GM23338 (cell line): ENCODE measurements around the gene B4GALNT1. TPM values are rescaled to one million over a fixed set of nuclear protein-coding genes. Genes with fewer than 3 reads are reported as not detected.

Experiments used
- ATAC-seq: fragments of 200-7000 bp; cut with Tn5 transposase; 3 replicates; pipeline ENCODE4 v1.9.1; 2020
- DNase-seq: peaks from one replicate; pipeline ENCODE4 v3.0.0-alpha.2; 2015; ENCODE audit warnings: low spot score
- H2AFZ ChIP-seq: fragments of 200-600 bp; sonication (generic); 2 replicates; pipeline ENCODE4 v1.8.0; 2016; ENCODE audit warnings: antibody characterized with exemption, mild to moderate bottlenecking, moderate library complexity
- H3F3A ChIP-seq: fragments of 200-600 bp; sonication (generic); replicated peaks from 2 replicates; pipeline ENCODE4 v1.8.0; 2017; ENCODE audit warnings: antibody characterized with exemption, mixed run types, low read depth
- H3K27ac ChIP-seq: fragments of 200-600 bp; sonication (generic); 2 replicates; pipeline ENCODE4 v1.6.1; 2016; ENCODE audit warnings: low read depth
- H3K27me3 ChIP-seq: fragments of 200-600 bp; sonication (generic); 2 replicates; pipeline ENCODE4 v1.8.0; 2016; ENCODE audit warnings: mild to moderate bottlenecking, mixed run types, moderate library complexity; ENCODE audit not compliant: insufficient read depth
- H3K36me3 ChIP-seq: fragments of 200-600 bp; sonication (generic); 2 replicates; pipeline ENCODE4 v1.8.0; 2016; ENCODE audit warnings: mild to moderate bottlenecking; ENCODE audit not compliant: insufficient read depth
- H3K4me1 ChIP-seq: fragments of 200-600 bp; sonication (generic); 2 replicates; pipeline ENCODE4 v1.8.0; 2016; ENCODE audit warnings: mild to moderate bottlenecking, moderate library complexity; ENCODE audit not compliant: insufficient read depth
- H3K4me2 ChIP-seq: fragments of 200-600 bp; sonication (generic); 2 replicates; pipeline ENCODE4 v1.7.1; 2017; ENCODE audit warnings: mixed run types
- H3K4me3 ChIP-seq: fragments of 200-600 bp; sonication (generic); 2 replicates; pipeline ENCODE4 v1.6.1; 2016; ENCODE audit warnings: mixed run types
- H3K79me2 ChIP-seq: fragments of 200-600 bp; sonication (generic); replicated peaks from 2 replicates; pipeline ENCODE4 v1.8.0; 2017; ENCODE audit warnings: mild to moderate bottlenecking; ENCODE audit not compliant: insufficient read depth
- H3K9me2 ChIP-seq: fragments of 200-600 bp; sonication (generic); 2 replicates; pipeline ENCODE4 v1.8.0; 2017; ENCODE audit not compliant: insufficient read depth
- H4K20me1 ChIP-seq: fragments of 200-600 bp; sonication (generic); replicated peaks from 2 replicates; pipeline ENCODE4 v1.8.0; 2017; ENCODE audit warnings: mild to moderate bottlenecking; ENCODE audit not compliant: insufficient read depth
- H3K27ac Mint-ChIP-seq: 2 replicates; pipeline ENCODE4 v1.8.0; 2020; ENCODE audit warnings: inconsistent platforms, mild to moderate bottlenecking, moderate library complexity, mixed read lengths
- H3K27me3 Mint-ChIP-seq: 3 replicates; pipeline ENCODE4 v1.8.0; 2022; ENCODE audit warnings: low read depth, mild to moderate bottlenecking, moderate library complexity, mixed read lengths, inconsistent platforms; ENCODE audit not compliant: insufficient read depth, poor library complexity
- H3K36me3 Mint-ChIP-seq: 3 replicates; pipeline ENCODE4 v1.8.0; 2021; ENCODE audit warnings: low read depth, mild to moderate bottlenecking, inconsistent platforms, moderate library complexity, mixed read lengths
- H3K4me1 Mint-ChIP-seq: 3 replicates; pipeline ENCODE4 v1.8.0; 2020; ENCODE audit warnings: mild to moderate bottlenecking, inconsistent platforms, mixed read lengths
- H3K4me3 Mint-ChIP-seq: 3 replicates; pipeline ENCODE4 v1.8.0; 2021; ENCODE audit warnings: moderate library complexity, mild to moderate bottlenecking, inconsistent platforms, mixed read lengths
- H3K9me3 Mint-ChIP-seq: 3 replicates; pipeline ENCODE4 v1.8.0; 2020; ENCODE audit warnings: moderate library complexity, mild to moderate bottlenecking, inconsistent platforms, mixed read lengths
- CREB1 ChIP-seq: fragments of 250-450 bp; sonication (Bioruptor Pico); IDR thresholded peaks from 2 replicates; pipeline ENCODE4 v1.5.0; 2020; ENCODE audit warnings: low read depth, mild to moderate bottlenecking, moderate library complexity
- CTCF ChIP-seq, 2 experiments: fragments of 200-600 bp in 1 of 2; sonication (generic) in 1 of 2; conservative IDR thresholded peaks; 2 replicates each; pipeline versions ENCODE4 v1.5.1 to v1.6.1; 2016 to 2017; ENCODE audit warnings: antibody characterized with exemption in 2 of 2, low read depth in 2 of 2, mild to moderate bottlenecking in 2 of 2, moderate library complexity in 1 of 2
- ETS1 ChIP-seq: IDR thresholded peaks from 2 replicates; pipeline ENCODE4 v1.6.1; 2016; ENCODE audit warnings: antibody characterized with exemption
- EZH2 ChIP-seq: fragments of 200-600 bp; sonication (generic); IDR thresholded peaks from one replicate; pipeline ENCODE4 v1.8.0; 2017; ENCODE audit warnings: antibody characterized with exemption, mild to moderate bottlenecking, low read depth; ENCODE audit not compliant: unreplicated experiment
- EZH2phosphoT487 ChIP-seq: fragments of 200-600 bp; sonication (generic); IDR thresholded peaks from one replicate; pipeline ENCODE4 v1.8.1; 2018; ENCODE audit warnings: antibody characterized with exemption; ENCODE audit not compliant: unreplicated experiment
- JUNB ChIP-seq: IDR thresholded peaks from one replicate; pipeline ENCODE4 v1.6.1; 2016; ENCODE audit warnings: antibody characterized with exemption; ENCODE audit not compliant: unreplicated experiment
- NANOG ChIP-seq: IDR thresholded peaks from 2 replicates; pipeline ENCODE4 v1.6.1; 2016; ENCODE audit warnings: antibody characterized with exemption, borderline replicate concordance
- REST ChIP-seq: IDR thresholded peaks from one replicate; pipeline ENCODE4 v1.6.1; 2018; ENCODE audit warnings: antibody characterized with exemption; ENCODE audit not compliant: unreplicated experiment
- STAT1 ChIP-seq: IDR thresholded peaks from one replicate; pipeline ENCODE4 v1.6.1; 2016; ENCODE audit warnings: antibody characterized with exemption; ENCODE audit not compliant: unreplicated experiment
- ZNF331 ChIP-seq: fragments of 250-450 bp; sonication (Bioruptor Pico); IDR thresholded peaks from 2 replicates; pipeline ENCODE4 v1.5.0; 2020; ENCODE audit warnings: low read depth, mild to moderate bottlenecking, moderate library complexity
- polyA plus RNA-seq: library from polyadenylated mRNA; unstranded; fragments of >200 nt; fragmentation: Nextera tagmentation; extraction: Ambion mirVana; gene quantifications from 2 replicates; pipeline ENCODE4 v1.2.1, GENCODE V29; 2016
- total RNA-seq: library from RNA; depleted of rRNA; stranded (reverse); fragments of >200 nt; shearing (Covaris generic); gene quantifications from 2 replicates; pipeline ENCODE4 v1.2.3, GENCODE V29; 2014
- TF ChIP-seq, protein P1 (sequence below): fragments of 250-450 bp; sonication (Bioruptor Pico); IDR thresholded peaks from 2 replicates; pipeline ENCODE4 v1.5.0; 2020; ENCODE audit warnings: mild to moderate bottlenecking, moderate library complexity

Gene B4GALNT1
- total and polyA plus RNA-seq, 2 experiments from 2014 or later = 1.3 to 2.4 TPM

- TF ChIP-seq REST = no peak
- TF ChIP-seq, protein P1, sequence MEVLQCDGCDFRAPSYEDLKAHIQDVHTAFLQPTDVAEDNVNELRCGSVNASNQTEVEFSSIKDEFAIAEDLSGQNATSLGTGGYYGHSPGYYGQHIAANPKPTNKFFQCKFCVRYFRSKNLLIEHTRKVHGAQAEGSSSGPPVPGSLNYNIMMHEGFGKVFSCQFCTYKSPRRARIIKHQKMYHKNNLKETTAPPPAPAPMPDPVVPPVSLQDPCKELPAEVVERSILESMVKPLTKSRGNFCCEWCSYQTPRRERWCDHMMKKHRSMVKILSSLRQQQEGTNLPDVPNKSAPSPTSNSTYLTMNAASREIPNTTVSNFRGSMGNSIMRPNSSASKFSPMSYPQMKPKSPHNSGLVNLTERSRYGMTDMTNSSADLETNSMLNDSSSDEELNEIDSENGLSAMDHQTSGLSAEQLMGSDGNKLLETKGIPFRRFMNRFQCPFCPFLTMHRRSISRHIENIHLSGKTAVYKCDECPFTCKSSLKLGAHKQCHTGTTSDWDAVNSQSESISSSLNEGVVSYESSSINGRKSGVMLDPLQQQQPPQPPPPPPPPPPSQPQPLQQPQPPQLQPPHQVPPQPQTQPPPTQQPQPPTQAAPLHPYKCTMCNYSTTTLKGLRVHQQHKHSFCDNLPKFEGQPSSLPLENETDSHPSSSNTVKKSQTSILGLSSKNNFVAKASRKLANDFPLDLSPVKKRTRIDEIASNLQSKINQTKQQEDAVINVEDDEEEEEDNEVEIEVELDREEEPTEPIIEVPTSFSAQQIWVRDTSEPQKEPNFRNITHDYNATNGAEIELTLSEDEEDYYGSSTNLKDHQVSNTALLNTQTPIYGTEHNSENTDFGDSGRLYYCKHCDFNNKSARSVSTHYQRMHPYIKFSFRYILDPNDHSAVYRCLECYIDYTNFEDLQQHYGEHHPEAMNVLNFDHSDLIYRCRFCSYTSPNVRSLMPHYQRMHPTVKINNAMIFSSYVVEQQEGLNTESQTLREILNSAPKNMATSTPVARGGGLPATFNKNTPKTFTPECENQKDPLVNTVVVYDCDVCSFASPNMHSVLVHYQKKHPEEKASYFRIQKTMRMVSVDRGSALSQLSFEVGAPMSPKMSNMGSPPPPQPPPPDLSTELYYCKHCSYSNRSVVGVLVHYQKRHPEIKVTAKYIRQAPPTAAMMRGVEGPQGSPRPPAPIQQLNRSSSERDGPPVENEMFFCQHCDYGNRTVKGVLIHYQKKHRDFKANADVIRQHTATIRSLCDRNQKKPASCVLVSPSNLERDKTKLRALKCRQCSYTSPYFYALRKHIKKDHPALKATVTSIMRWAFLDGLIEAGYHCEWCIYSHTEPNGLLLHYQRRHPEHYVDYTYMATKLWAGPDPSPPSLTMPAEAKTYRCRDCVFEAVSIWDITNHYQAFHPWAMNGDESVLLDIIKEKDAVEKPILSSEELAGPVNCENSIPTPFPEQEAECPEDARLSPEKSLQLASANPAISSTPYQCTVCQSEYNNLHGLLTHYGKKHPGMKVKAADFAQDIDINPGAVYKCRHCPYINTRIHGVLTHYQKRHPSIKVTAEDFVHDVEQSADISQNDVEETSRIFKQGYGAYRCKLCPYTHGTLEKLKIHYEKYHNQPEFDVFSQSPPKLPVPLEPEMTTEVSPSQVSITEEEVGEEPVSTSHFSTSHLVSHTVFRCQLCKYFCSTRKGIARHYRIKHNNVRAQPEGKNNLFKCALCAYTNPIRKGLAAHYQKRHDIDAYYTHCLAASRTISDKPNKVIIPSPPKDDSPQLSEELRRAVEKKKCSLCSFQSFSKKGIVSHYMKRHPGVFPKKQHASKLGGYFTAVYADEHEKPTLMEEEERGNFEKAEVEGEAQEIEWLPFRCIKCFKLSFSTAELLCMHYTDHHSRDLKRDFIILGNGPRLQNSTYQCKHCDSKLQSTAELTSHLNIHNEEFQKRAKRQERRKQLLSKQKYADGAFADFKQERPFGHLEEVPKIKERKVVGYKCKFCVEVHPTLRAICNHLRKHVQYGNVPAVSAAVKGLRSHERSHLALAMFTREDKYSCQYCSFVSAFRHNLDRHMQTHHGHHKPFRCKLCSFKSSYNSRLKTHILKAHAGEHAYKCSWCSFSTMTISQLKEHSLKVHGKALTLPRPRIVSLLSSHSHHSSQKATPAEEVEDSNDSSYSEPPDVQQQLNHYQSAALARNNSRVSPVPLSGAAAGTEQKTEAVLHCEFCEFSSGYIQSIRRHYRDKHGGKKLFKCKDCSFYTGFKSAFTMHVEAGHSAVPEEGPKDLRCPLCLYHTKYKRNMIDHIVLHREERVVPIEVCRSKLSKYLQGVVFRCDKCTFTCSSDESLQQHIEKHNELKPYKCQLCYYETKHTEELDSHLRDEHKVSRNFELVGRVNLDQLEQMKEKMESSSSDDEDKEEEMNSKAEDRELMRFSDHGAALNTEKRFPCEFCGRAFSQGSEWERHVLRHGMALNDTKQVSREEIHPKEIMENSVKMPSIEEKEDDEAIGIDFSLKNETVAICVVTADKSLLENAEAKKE = no peak
These were observed 32.6 kb downstream of the B4GALNT1 start (continued) for GRCh38 chr12:57600395-57600794.

- Mint-ChIP-seq H3K9me3 (no peaks in the 10 kb centered on the region), H3K4me3 (no peak overlapping the region), H3K27ac (no peak overlapping the region), H3K36me3 (peaks cover 16% of the 10 kb centered on the region), H3K27me3 (peaks cover 19% of the 10 kb centered on the region), H3K4me1 (peaks cover 14% of the 10 kb centered on the region)
- peaks cover 13% of the 10 kb centered on the region for H3K4me1 ChIP-seq
- H3K36me3 ChIP-seq = peaks cover 6% of the 10 kb centered on the region; the same call in 1 of the 2 replicates
- peaks cover 22% of the 10 kb centered on the region for H3K79me2 ChIP-seq
- H3K4me2 ChIP-seq = no peak overlapping the region
- H3F3A ChIP-seq = peaks cover 11% of the 10 kb centered on the region
- no peak overlapping the region for H3K4me3 ChIP-seq
- H3K9me2 ChIP-seq = no peaks in the 10 kb centered on the region
- DNase-seq (no peak), ATAC-seq (no peak)
- no peak overlapping the region for H2AFZ ChIP-seq
- H3K27me3 ChIP-seq = 0 out of 2 replicates have a peak, but pooled peaks cover 3% of the 10 kb centered on the region
- no peak overlapping the region for H3K27ac ChIP-seq
- peaks cover 4% of the 10 kb centered on the region for H4K20me1 ChIP-seq
- TF ChIP-seq NANOG = no peak
- no peak for TF ChIP-seq EZH2phosphoT487
- no peak for TF ChIP-seq JUNB
- TF ChIP-seq ZNF331 (CRISPR knock-in tag) = no peak
- no peak for TF ChIP-seq STAT1
- no peak for TF ChIP-seq CTCF (conservative IDR thresholded peaks at IDR 0.05; ENCODE audit: low read depth in 2 of 2)
- no peak for TF ChIP-seq CREB1 (CRISPR knock-in tag)
- TF ChIP-seq ETS1 = no peak
- no peak for TF ChIP-seq EZH2
These were observed 39.8 kb downstream of the B4GALNT1 start for GRCh38 chr12:57593187-57593586.
